PC-3 (cell line): ENCODE measurements around the gene SDK1. TPM values are rescaled to one million over a fixed set of nuclear protein-coding genes. Genes with fewer than 3 reads are reported as not detected.

ENCODE experiments used
- ATAC-seq: fragments of 200-7000 bp; cut with Tn5 transposase; 2 replicates; pipeline ENCODE4 v1.9.1; 2020; ENCODE audit warnings: mild to moderate bottlenecking, moderate library complexity
- BruUV-seq: library from RNA; stranded (reverse); fragments of 400-500 nt; replicated peaks from 2 replicates; lab custom pipeline; 2021; lab: Mats Ljungman, UMichigan
- CTCF ChIA-PET: fragments of 300-600 bp; sonication (Branson Sonifier 250); formaldehyde crosslinking; loops from one replicate; lab custom pipeline; 2022; ENCODE audit warnings: antibody characterized with exemption; lab: Charles Lee
- POLR2A ChIA-PET: fragments of 300-600 bp; sonication (Branson Sonifier 250); formaldehyde crosslinking; loops from one replicate; lab custom pipeline; 2022; ENCODE audit warnings: antibody characterized with exemption; ENCODE audit not compliant: unreplicated experiment; lab: Charles Lee
- DNase-seq: peaks from one replicate; pipeline ENCODE4 v3.0.0-alpha.2; 2015
- H2AFZ ChIP-seq: fragments of 300-600 bp; sonication (generic); 2 replicates; pipeline ENCODE4 v1.6.0; 2016; ENCODE audit warnings: antibody characterized with exemption, low read length
- H3F3A ChIP-seq: fragments of 300-600 bp; sonication (generic); one replicate; pipeline ENCODE4 v1.6.0; 2017; ENCODE audit warnings: antibody characterized with exemption, low read length, control low read depth, mild to moderate bottlenecking; ENCODE audit not compliant: unreplicated experiment
- H3K27ac ChIP-seq: fragments of 300-600 bp; sonication (generic); 2 replicates; pipeline ENCODE4 v1.5.1; 2016; ENCODE audit warnings: mild to moderate bottlenecking, low read length
- H3K27me3 ChIP-seq: fragments of 300-600 bp; sonication (generic); 2 replicates; pipeline ENCODE4 v1.6.1; 2016; ENCODE audit warnings: low read length, mixed read lengths
- H3K36me3 ChIP-seq: fragments of 300-600 bp; sonication (generic); 2 replicates; pipeline ENCODE4 v1.6.1; 2016; ENCODE audit warnings: low read depth, mixed run types, low read length, mixed read lengths
- H3K4me1 ChIP-seq: fragments of 300-600 bp; sonication (generic); 2 replicates; pipeline ENCODE4 v1.5.1; 2016; ENCODE audit warnings: low read length; ENCODE audit not compliant: insufficient read depth
- H3K4me2 ChIP-seq: fragments of 300-600 bp; sonication (generic); 2 replicates; pipeline ENCODE4 v1.6.0; 2016; ENCODE audit warnings: low read length
- H3K4me3 ChIP-seq: fragments of 300-600 bp; sonication (generic); 2 replicates; pipeline ENCODE4 v1.5.1; 2016; ENCODE audit warnings: mild to moderate bottlenecking, low read length, mixed read lengths
- H3K79me2 ChIP-seq: fragments of 300-600 bp; sonication (generic); 2 replicates; pipeline ENCODE4 v1.6.1; 2017; ENCODE audit warnings: low read length, mixed read lengths
- H3K9ac ChIP-seq: fragments of 300-600 bp; sonication (generic); 2 replicates; pipeline ENCODE4 v1.6.0; 2016; ENCODE audit warnings: mild to moderate bottlenecking, low read length
- H3K9me2 ChIP-seq: fragments of 300-600 bp; sonication (generic); replicated peaks from 2 replicates; pipeline ENCODE4 v1.6.1; 2016; ENCODE audit warnings: mixed run types, low read length, mixed read lengths
- H3K9me3 ChIP-seq: fragments of 300-600 bp; sonication (generic); 2 replicates; pipeline ENCODE4 v1.6.1; 2016; ENCODE audit warnings: low read length, mixed read lengths
- H4K20me1 ChIP-seq: fragments of 300-600 bp; sonication (generic); 2 replicates; pipeline ENCODE4 v1.6.1; 2016; ENCODE audit warnings: low read length, mixed read lengths
- EZH2 ChIP-seq: fragments of 300-600 bp; sonication (generic); IDR thresholded peaks from one replicate; pipeline ENCODE4 v1.6.1; 2017; ENCODE audit warnings: antibody characterized with exemption, mild to moderate bottlenecking, low read length; ENCODE audit not compliant: unreplicated experiment
- EZH2phosphoT487 ChIP-seq: fragments of 300-600 bp; sonication (generic); IDR thresholded peaks from 2 replicates; pipeline ENCODE4 v1.6.1; 2018; ENCODE audit warnings: mild to moderate bottlenecking, antibody characterized with exemption, low read length, borderline replicate concordance
- intact Hi-C: fragments of 100-400 bp; cut with micrococcal nuclease; formaldehyde crosslinking; loops from 2 replicates; pipeline ENCODE4 v1.9.0; 2023
- total RNA-seq: library from RNA; depleted of rRNA; stranded (reverse); fragments of >200 nt; gene quantifications from 2 replicates; pipeline ENCODE4 v1.2.3, GENCODE V29; 2014
- TF ChIP-seq, protein P1 (sequence below): fragments of 300-600 bp; sonication (generic); conservative IDR thresholded peaks from 2 replicates; pipeline ENCODE4 v1.5.1; 2017; ENCODE audit warnings: antibody characterized with exemption, low read depth, mild to moderate bottlenecking, low read length

The SDK1 gene
- total RNA-seq, 1 experiment from 2014 or later = 2.8 TPM

- ATAC-seq (no peak), DNase-seq (no peak)
- Histone ChIP-seq H3K9me2 (no peaks in the 10 kb centered on the region), H2AFZ (no peak overlapping the region), H3F3A (no peaks in the 10 kb centered on the region), H4K20me1 (no peaks in the 10 kb centered on the region), H3K27me3 (no peaks in the 10 kb centered on the region), H3K36me3 (no peaks in the 10 kb centered on the region), H3K79me2 (no peaks in the 10 kb centered on the region), H3K4me1 (no peaks in the 10 kb centered on the region), H3K9me3 (no peaks in the 10 kb centered on the region), H3K9ac (no peak overlapping the region), H3K4me3 (no peak overlapping the region), H3K4me2 (no peak overlapping the region), H3K27ac (no peak overlapping the region)
- ChIA-PET POLR2A (no interaction called here), CTCF (no interaction called here)
- BruUV-seq = no TSS peak
- TF ChIP-seq EZH2phosphoT487 (no peak), EZH2 (no peak)
- TF ChIP-seq, protein P1, sequence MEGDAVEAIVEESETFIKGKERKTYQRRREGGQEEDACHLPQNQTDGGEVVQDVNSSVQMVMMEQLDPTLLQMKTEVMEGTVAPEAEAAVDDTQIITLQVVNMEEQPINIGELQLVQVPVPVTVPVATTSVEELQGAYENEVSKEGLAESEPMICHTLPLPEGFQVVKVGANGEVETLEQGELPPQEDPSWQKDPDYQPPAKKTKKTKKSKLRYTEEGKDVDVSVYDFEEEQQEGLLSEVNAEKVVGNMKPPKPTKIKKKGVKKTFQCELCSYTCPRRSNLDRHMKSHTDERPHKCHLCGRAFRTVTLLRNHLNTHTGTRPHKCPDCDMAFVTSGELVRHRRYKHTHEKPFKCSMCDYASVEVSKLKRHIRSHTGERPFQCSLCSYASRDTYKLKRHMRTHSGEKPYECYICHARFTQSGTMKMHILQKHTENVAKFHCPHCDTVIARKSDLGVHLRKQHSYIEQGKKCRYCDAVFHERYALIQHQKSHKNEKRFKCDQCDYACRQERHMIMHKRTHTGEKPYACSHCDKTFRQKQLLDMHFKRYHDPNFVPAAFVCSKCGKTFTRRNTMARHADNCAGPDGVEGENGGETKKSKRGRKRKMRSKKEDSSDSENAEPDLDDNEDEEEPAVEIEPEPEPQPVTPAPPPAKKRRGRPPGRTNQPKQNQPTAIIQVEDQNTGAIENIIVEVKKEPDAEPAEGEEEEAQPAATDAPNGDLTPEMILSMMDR = no peak
- intact Hi-C loops = no loop called here
These were observed 848.6 kb downstream of the SDK1 start for GRCh38 chr7:4149645-4150044.

- BruUV-seq = no TSS peak
- Histone ChIP-seq H3K4me1 (no peaks in the 10 kb centered on the region), H3K9ac (no peak overlapping the region), H3K9me3 (no peaks in the 10 kb centered on the region), H3K9me2 (no peaks in the 10 kb centered on the region), H3K79me2 (no peaks in the 10 kb centered on the region), H3K27ac (no peak overlapping the region), H4K20me1 (no peaks in the 10 kb centered on the region), H3K4me2 (no peak overlapping the region), H3K36me3 (no peaks in the 10 kb centered on the region), H3K27me3 (no peaks in the 10 kb centered on the region), H3F3A (no peaks in the 10 kb centered on the region), H2AFZ (no peak overlapping the region), H3K4me3 (no peak overlapping the region)
- TF ChIP-seq, protein P1 = no peak
- no peak for TF ChIP-seq EZH2phosphoT487
- no peak for TF ChIP-seq EZH2
- ChIA-PET POLR2A (no interaction called here), CTCF (no interaction called here)
- ATAC-seq = no peak
- no peak for DNase-seq
- intact Hi-C loops = no loop called here
These were observed 849.7 kb downstream of the SDK1 start for GRCh38 chr7:4150731-4151130.

GRCh38 chr7:4151524-4151923 is 850.5 kb downstream of the SDK1 start:
- H3K4me3 ChIP-seq = no peak overlapping the region
- ATAC-seq (no peak), DNase-seq (no peak)
- POLR2A ChIA-PET = interaction anchor here (1.1 kb wide), 1 partner anchor 18 kb away, joined by 5 read pairs; no protein-coding TSS in a partner anchor
- no peaks in the 10 kb centered on the region for H4K20me1 ChIP-seq
- CTCF ChIA-PET = no interaction called here
- no peaks in the 10 kb centered on the region for H3K4me1 ChIP-seq
- no peaks in the 10 kb centered on the region for H3K36me3 ChIP-seq
- TF ChIP-seq EZH2phosphoT487 = no peak
- TF ChIP-seq, protein P1 = no peak
- TF ChIP-seq EZH2 = no peak
- no peak overlapping the region for H3K4me2 ChIP-seq
- H3F3A ChIP-seq = no peaks in the 10 kb centered on the region
- H2AFZ ChIP-seq = no peak overlapping the region
- no TSS peak for BruUV-seq
- no peaks in the 10 kb centered on the region for H3K9me2 ChIP-seq
- no peaks in the 10 kb centered on the region for H3K79me2 ChIP-seq
- H3K9me3 ChIP-seq = no peaks in the 10 kb centered on the region
- intact Hi-C loops = no loop called here
- H3K27me3 ChIP-seq = no peaks in the 10 kb centered on the region
- H3K9ac ChIP-seq = no peak overlapping the region
- H3K27ac ChIP-seq = no peak overlapping the region
